ENCODE data around the gene TRPV6.
A peak's percentile ranks its signal among the peaks of the same experiment; 100 is the strongest.

Gene TRPV6

GRCh38 chr7:142867398-142868187 lies 18.0 kb downstream of the TRPV6 start:
- DNase-seq: no peak

GRCh38 chr7:142867097-142867378 lies 18.5 kb downstream of the TRPV6 start:
- DNase-seq: no peak

GRCh38 chr7:142866361-142867096 lies 19.0 kb downstream of the TRPV6 start:
- peak; percentile 57 for DNase-seq

- DNase-seq: no peak
Measured at GRCh38 chr7:142865766-142866165, 19.8 kb downstream of the TRPV6 start.

- no peak for DNase-seq
Measured at GRCh38 chr7:142864980-142865747, 20.4 kb downstream of the TRPV6 start.

GRCh38 chr7:142863891-142864685 lies 21.5 kb downstream of the TRPV6 start:
- no peak for DNase-seq

GRCh38 chr7:142862786-142863400 lies 22.7 kb downstream of the TRPV6 start:
- no peak for DNase-seq

GRCh38 chr7:142862351-142862750 lies 23.2 kb downstream of the TRPV6 start:
- no peak for DNase-seq

GRCh38 chr7:142860968-142861367 lies 24.6 kb downstream of the TRPV6 start:
- no peak for DNase-seq

- no peak for DNase-seq
Measured at GRCh38 chr7:142859829-142860228, 25.7 kb downstream of the TRPV6 start.

- no peak for DNase-seq
Measured at GRCh38 chr7:142859411-142859810, 26.1 kb downstream of the TRPV6 start.

- no peak for DNase-seq
Measured at GRCh38 chr7:142857625-142858024, 27.9 kb downstream of the TRPV6 start.

- DNase-seq: peak; percentile 32
Measured at GRCh38 chr7:142856565-142857245, 28.8 kb downstream of the TRPV6 start.

GRCh38 chr7:142855756-142856564 lies 29.6 kb downstream of the TRPV6 start:
- no peak for DNase-seq

GRCh38 chr7:142855114-142855743 lies 30.3 kb downstream of the TRPV6 start:
- peak; percentile 64 for DNase-seq

- DNase-seq: peak; percentile 90
Measured at GRCh38 chr7:142854372-142855113, 31.0 kb downstream of the TRPV6 start, which contains the start of gene EPHB6. TSS of gene EPHB6 (plus strand) at chr7:142855076. CDS start at chr7:142863228, 8,152 bp downstream.

- DNase-seq: peak; percentile 93
Measured at GRCh38 chr7:142853739-142854371, 31.7 kb downstream of the TRPV6 start.

GRCh38 chr7:142851919-142852318 lies 33.6 kb downstream of the TRPV6 start:
- DNase-seq: no peak

- DNase-seq: no peak
Measured at GRCh38 chr7:142851269-142851668, 34.3 kb downstream of the TRPV6 start.

Data from eye (tissue), 1 donor.